Stimulated activated CD8-positive, alpha-beta memory T cell treated with anti-CD3 and anti-CD28 coated beads, Interleukin-12 subunit alpha, Interleukin-12 subunit beta, amount 100 ng/mL, for 1 hour (primary cell): ENCODE data around the gene EXOC5.
A peak's percentile ranks its signal among the peaks of the same experiment; 100 is the strongest.
"Not testable (repeated sequence)": the region's sequence is repeated elsewhere in the genome, so short reads cannot be mapped to it uniquely, and the experiment has no call there.

Source experiments
- DNase-seq: peaks from one replicate; pipeline ENCODE4 v3.0.0-alpha.2; 2020; ENCODE audit warnings: low read depth

Gene EXOC5

GRCh38 chr14:57268161-57269069, at the start of gene EXOC5, which contains the start of gene AP5M1:
Gene EXOC5 (minus strand): TSS chr14:57268905. CDS start chr14:57268648, 257 bp downstream.
Gene AP5M1 (plus strand): TSS chr14:57268971. CDS start chr14:57269315, 344 bp downstream.
- DNase-seq, result peak; percentile 81

GRCh38 chr14:57317248-57317833, 48.6 kb upstream of the EXOC5 start:
- DNase-seq, result peak; percentile 67

GRCh38 chr14:57314396-57315089, 45.8 kb upstream of the EXOC5 start:
- no peak for DNase-seq

GRCh38 chr14:57302883-57303282, 34.2 kb upstream of the EXOC5 start:
- DNase-seq, result no peak

GRCh38 chr14:57299511-57299910, 30.8 kb upstream of the EXOC5 start:
- no peak for DNase-seq

- DNase-seq, result no peak
Observed at GRCh38 chr14:57297852-57298251, 29.1 kb upstream of the EXOC5 start.

- DNase-seq, result no peak
Observed at GRCh38 chr14:57295239-57295638, 26.5 kb upstream of the EXOC5 start.

- DNase-seq, result no peak
Observed at GRCh38 chr14:57293866-57294837, 25.4 kb upstream of the EXOC5 start.

GRCh38 chr14:57291692-57292647, 23.3 kb upstream of the EXOC5 start:
- DNase-seq, result no peak

GRCh38 chr14:57290751-57291150, 22.0 kb upstream of the EXOC5 start:
- no peak for DNase-seq

- DNase-seq, result no peak
Observed at GRCh38 chr14:57287745-57288144, 19.0 kb upstream of the EXOC5 start.

GRCh38 chr14:57277062-57277461, 8.4 kb upstream of the EXOC5 start:
- no peak for DNase-seq

GRCh38 chr14:57275023-57275664, 6.4 kb upstream of the EXOC5 start:
- no peak for DNase-seq

- DNase-seq, result no peak
Observed at GRCh38 chr14:57274551-57274950, 5.8 kb upstream of the EXOC5 start.

- DNase-seq, result no peak
Observed at GRCh38 chr14:57273236-57273635, 4.5 kb upstream of the EXOC5 start.

- DNase-seq, result no peak
Observed at GRCh38 chr14:57266065-57266464, 2.6 kb downstream of the EXOC5 start.

- DNase-seq, result no peak
Observed at GRCh38 chr14:57262117-57262516, 6.6 kb downstream of the EXOC5 start.

- no peak for DNase-seq
Observed at GRCh38 chr14:57261604-57262003, 7.1 kb downstream of the EXOC5 start.

- DNase-seq, result no peak
Observed at GRCh38 chr14:57259672-57260071, 9.0 kb downstream of the EXOC5 start.

- DNase-seq, result not testable (repeated sequence)
Observed at GRCh38 chr14:57258221-57258620, 10.5 kb downstream of the EXOC5 start.
